Renal pelvis (tissue), 12 donors: ENCODE results near the gene CUL4A. TPM values are rescaled to one million over a fixed set of nuclear protein-coding genes. Genes with fewer than 3 reads are reported as not detected.
A peak's percentile ranks its signal among the peaks of the same experiment; 100 is the strongest.
"Not testable (repeated sequence)": the region's sequence is repeated elsewhere in the genome, so short reads cannot be mapped to it uniquely, and the experiment has no call there.

Experiments
- DNase-seq: peaks from one replicate; pipeline ENCODE4 v3.0.0-alpha.2; 2013
- long read RNA-seq, 16 experiments: transcript quantifications; one replicate each; lab custom pipeline, GENCODE V29; 2026
- polyA plus RNA-seq, 3 donors: library from polyadenylated mRNA; unstranded; fragments of 120-200 nt; gene quantifications; one replicate each; pipeline ENCODE4 v1.2.1, GENCODE V29; 2013; ENCODE audit not compliant: insufficient read length in 3 of 3

The CUL4A gene
- polyA plus RNA-seq, result 10 to 100 TPM; 75.1 to 97.4 (median 80.0) TPM
- long read RNA-seq, donor 1, full-length matches to known transcripts, result 9 of 9 reads
- long read RNA-seq, donor 1, partial matches to known transcripts, result 0 of 9 reads
- long read RNA-seq, donor 1, other reads (novel, unspliced or antisense), result 0 of 9 reads
- long read RNA-seq, donor 2, transcript CUL4A-202 (20 exons, 2,364 nt), result major isoform, 7 of 7 reads
- long read RNA-seq, donor 2, partial matches to known transcripts, result 0 of 7 reads
- long read RNA-seq, donor 2, other reads (novel, unspliced or antisense), result 0 of 7 reads
- long read RNA-seq, donor 3, transcript CUL4A-202 (20 exons, 2,364 nt), result major isoform, 7 of 7 reads
- long read RNA-seq, donor 3, partial matches to known transcripts, result 0 of 7 reads
- long read RNA-seq, donor 3, other reads (novel, unspliced or antisense), result 0 of 7 reads
- long read RNA-seq, donor 4, transcript CUL4A-202 (20 exons, 2,364 nt), result major isoform, 8 of 8 reads
- long read RNA-seq, donor 4, partial matches to known transcripts, result 0 of 8 reads
- long read RNA-seq, donor 4, other reads (novel, unspliced or antisense), result 0 of 8 reads
- long read RNA-seq, donor 5, partial matches to known transcripts, result 0 of 4 reads
- long read RNA-seq, donor 5, other reads (novel, unspliced or antisense), result 0 of 4 reads
- long read RNA-seq, donor 6, transcript CUL4A-202 (20 exons, 2,364 nt), result major isoform, 11 of 25 reads
- long read RNA-seq, donor 6, partial matches to known transcripts, result 7 of 25 reads
- long read RNA-seq, donor 6, other reads (novel, unspliced or antisense), result 7 of 25 reads
- long read RNA-seq, donor 7, transcript CUL4A-202 (20 exons, 2,364 nt), result major isoform, 8 of 31 reads
- long read RNA-seq, donor 7, partial matches to known transcripts, result 19 of 31 reads
- long read RNA-seq, donor 7, other reads (novel, unspliced or antisense), result 0 of 31 reads
- long read RNA-seq, donor 8, partial matches to known transcripts, result 0 of 5 reads
- long read RNA-seq, donor 8, other reads (novel, unspliced or antisense), result 0 of 5 reads
- long read RNA-seq, donor 9, transcript CUL4A-202 (20 exons, 2,364 nt), result major isoform, 5 of 8 reads
- long read RNA-seq, donor 9, partial matches to known transcripts, result 0 of 8 reads
- long read RNA-seq, donor 9, other reads (novel, unspliced or antisense), result 0 of 8 reads
- long read RNA-seq, donor 10, transcript CUL4A-202 (20 exons, 2,364 nt), result major isoform, 5 of 14 reads
- long read RNA-seq, donor 10, partial matches to known transcripts, result 5 of 14 reads
- long read RNA-seq, donor 10, other reads (novel, unspliced or antisense), result 0 of 14 reads
- long read RNA-seq, donor 11, transcript CUL4A-202 (20 exons, 2,364 nt), result major isoform, 8 of 9 reads
- long read RNA-seq, donor 11, partial matches to known transcripts, result 0 of 9 reads
- long read RNA-seq, donor 11, other reads (novel, unspliced or antisense), result 0 of 9 reads
- long read RNA-seq, donor 12, transcript CUL4A-202 (20 exons, 2,364 nt), result major isoform, 11 of 17 reads
- long read RNA-seq, donor 12, partial matches to known transcripts, result 5 of 17 reads
- long read RNA-seq, donor 12, other reads (novel, unspliced or antisense), result 0 of 17 reads
- long read RNA-seq, donor 13, partial matches to known transcripts, result 0 of 4 reads
- long read RNA-seq, donor 13, other reads (novel, unspliced or antisense), result 0 of 4 reads
- long read RNA-seq, donor 14, result 0 reads
- long read RNA-seq, donor 15, result 0 reads
- long read RNA-seq, donor 16, transcript CUL4A-202 (20 exons, 2,364 nt), result major isoform, 7 of 9 reads
- long read RNA-seq, donor 16, partial matches to known transcripts, result 0 of 9 reads
- long read RNA-seq, donor 16, other reads (novel, unspliced or antisense), result 0 of 9 reads

DNA sequence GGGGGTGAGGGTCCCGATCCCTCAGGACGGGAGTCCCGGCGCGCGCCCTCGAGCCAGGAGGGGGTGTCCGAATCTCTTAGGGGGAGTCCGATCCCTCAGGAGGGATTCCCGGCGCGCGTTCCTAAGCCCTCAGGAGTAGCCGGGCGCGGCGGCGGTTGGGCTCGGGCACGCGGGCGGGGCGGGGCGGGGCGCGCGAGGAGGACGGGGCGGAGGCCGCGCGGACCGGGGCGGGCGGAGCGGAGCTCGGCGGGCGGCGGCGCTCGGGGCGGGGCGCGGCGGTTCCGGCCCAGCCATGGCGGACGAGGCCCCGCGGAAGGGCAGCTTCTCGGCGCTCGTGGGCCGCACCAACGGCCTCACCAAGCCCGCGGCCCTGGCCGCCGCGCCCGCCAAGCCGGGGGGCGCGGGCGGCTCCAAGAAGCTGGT lies at the start of gene CUL4A:
CUL4A (plus strand) TSS at position 278 of the 423 bp plus-strand sequence; CDS start at position 293, 15 bp downstream.
- DNase-seq, result peak; percentile 79

DNA sequence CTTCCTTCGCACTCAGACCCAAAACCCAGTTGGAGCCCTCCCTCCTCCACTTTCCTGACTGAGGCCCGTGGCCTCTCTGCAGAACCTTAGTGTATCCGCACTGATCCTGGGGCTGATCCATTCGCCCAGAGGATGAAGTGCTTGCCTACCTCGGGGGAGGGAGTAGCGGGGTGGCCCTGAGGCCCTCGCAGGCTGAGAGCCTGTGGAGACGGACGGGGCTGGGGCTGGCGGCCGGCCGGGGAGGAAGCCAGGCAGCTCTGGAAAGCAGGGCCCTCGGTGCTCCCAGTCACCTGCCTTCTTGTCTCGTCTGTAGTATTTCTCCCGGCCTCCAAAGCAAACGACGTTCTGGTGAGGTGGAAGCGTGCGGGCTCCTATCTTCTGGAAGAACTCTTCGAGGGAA lies 49.7 kb upstream of the CUL4A start:
- no peak for DNase-seq

GRCh38 chr13:113160983-113161382 lies 48.4 kb upstream of the CUL4A start:
- DNase-seq, result no peak

DNA sequence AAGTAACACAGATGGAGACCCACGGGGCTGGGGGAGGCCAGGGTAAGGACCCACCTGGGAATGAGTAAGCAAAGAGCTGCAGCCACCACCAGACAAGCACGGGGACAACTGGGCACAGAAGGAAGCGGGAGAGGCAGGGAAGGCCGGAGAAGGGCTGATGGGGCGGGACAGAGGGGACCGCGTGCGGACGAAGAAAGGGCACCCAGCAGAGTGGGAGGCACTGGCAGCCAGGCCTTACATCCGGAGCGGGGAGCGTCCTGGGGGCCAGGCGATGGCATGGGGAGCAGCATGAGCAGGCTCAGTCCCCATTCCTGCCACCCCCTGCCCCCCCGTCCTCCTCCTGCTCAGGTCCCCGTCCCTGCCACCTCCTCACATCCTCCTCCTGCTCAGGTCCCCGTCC lies 48.0 kb upstream of the CUL4A start:
- DNase-seq, result no peak

GRCh38 chr13:113161975-113162374 lies 47.4 kb upstream of the CUL4A start:
- DNase-seq, result not testable (repeated sequence)

- no peak for DNase-seq
Observed at GRCh38 chr13:113162783-113163685, 46.4 kb upstream of the CUL4A start.

- no peak for DNase-seq
Observed at GRCh38 chr13:113164492-113164891, 44.9 kb upstream of the CUL4A start.

DNA sequence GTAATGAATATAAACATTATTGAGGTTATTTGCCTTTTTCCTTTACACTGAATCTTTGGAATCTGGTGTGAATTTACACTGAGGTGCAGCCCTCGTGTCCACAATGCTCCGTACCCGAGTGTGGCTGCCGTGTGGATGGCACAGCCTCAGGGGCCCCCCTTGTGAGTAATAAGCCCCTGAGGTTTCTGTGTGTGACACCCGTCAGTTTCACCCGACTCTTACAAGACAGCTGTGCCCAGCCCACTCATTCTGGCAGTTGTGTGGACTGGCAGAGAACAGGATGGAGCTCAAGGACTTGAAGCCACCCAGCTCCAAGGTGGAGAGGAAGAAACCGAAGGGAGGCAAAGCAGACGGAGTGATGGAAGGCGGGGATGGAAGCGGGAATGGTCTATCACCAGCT lies 43.1 kb upstream of the CUL4A start:
- no peak for DNase-seq

- no peak for DNase-seq
Observed at GRCh38 chr13:113166681-113167080, 42.7 kb upstream of the CUL4A start.

DNA sequence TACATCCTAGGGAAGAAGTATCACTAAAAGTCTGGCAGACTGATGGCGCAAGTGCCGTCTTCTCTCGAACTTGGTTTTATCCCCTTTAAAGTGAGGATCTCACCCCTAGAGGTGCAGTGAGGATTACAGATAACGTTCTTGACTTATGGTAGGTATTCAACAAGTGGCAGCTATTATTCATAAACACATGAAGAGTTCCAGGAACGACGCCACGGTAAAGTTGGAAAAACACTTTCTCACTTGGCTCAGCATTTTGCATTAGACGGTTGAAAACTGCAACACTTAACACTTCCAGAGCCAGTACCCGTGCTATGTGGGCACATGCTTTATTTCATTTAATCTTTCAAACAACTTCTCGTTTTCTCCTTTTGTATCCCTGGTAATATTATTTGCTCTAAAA lies 42.3 kb upstream of the CUL4A start:
- DNase-seq, result no peak

DNA sequence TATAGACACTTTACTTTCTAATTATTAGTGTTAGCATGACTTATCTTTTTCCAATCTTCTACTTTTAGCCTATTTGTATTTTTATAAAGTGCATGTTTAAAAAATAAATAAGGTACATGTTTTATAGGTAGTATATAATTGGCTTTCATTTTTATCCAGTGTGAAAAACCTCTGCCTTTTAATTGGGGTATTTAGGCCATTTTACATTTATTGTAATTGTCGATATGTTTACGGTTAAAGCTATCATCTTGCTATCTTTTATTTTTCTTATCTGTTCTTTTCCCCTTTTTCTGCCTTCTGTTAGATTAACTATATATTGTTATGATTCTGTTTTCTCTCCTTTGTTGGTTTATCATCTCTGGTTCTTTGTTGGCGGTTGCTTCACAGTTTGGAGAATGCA lies 41.8 kb upstream of the CUL4A start:
- no peak for DNase-seq

DNA sequence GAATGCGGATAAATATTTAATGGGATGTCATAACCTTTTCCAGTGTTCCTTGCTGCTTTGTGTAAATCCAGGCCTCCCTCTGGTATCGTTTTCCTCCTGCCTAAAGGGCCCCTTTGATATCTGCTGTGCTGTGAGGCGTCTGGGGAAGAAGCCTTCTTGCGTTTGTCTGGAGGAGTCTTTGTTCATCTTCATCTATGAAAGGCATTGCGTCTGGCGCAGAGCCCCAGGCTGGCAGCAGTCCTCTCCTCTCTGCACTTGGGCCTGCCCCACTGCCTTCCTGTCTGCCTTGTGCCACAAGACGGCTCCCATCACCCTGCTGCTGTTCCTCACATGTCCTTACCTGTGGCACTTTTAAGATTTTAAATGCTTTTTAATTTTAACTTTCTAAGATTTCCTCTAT lies 41.2 kb upstream of the CUL4A start:
- no peak for DNase-seq

- no peak for DNase-seq
Observed at GRCh38 chr13:113169277-113170272, 39.8 kb upstream of the CUL4A start.

DNA sequence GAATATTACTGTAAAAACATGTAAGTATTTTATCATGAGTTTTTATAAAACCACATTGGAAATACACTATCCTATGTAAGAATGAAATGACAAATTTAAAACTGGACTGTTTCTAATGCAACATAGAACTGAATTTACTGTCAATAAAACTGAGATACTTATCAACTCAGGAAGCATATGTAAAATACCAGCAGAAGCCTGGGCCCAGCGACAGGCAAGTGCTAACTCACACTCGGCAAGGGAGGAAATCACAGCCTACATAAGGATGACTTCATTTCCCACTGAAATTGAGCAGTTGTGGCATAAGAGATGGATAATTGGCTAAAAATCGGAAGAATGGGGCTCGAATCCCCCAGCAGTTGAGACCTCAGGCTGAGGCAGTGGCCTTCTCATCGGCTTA lies 38.9 kb upstream of the CUL4A start:
- DNase-seq, result no peak

- DNase-seq, result no peak
Observed at GRCh38 chr13:113171250-113172125, 37.9 kb upstream of the CUL4A start.

GRCh38 chr13:113172419-113172926 lies 36.9 kb upstream of the CUL4A start:
- no peak for DNase-seq

- DNase-seq, result no peak
Observed at GRCh38 chr13:113176280-113176679, 33.1 kb upstream of the CUL4A start.
